ENCODE results near the gene LHX4.

LHX4 gene

DNA sequence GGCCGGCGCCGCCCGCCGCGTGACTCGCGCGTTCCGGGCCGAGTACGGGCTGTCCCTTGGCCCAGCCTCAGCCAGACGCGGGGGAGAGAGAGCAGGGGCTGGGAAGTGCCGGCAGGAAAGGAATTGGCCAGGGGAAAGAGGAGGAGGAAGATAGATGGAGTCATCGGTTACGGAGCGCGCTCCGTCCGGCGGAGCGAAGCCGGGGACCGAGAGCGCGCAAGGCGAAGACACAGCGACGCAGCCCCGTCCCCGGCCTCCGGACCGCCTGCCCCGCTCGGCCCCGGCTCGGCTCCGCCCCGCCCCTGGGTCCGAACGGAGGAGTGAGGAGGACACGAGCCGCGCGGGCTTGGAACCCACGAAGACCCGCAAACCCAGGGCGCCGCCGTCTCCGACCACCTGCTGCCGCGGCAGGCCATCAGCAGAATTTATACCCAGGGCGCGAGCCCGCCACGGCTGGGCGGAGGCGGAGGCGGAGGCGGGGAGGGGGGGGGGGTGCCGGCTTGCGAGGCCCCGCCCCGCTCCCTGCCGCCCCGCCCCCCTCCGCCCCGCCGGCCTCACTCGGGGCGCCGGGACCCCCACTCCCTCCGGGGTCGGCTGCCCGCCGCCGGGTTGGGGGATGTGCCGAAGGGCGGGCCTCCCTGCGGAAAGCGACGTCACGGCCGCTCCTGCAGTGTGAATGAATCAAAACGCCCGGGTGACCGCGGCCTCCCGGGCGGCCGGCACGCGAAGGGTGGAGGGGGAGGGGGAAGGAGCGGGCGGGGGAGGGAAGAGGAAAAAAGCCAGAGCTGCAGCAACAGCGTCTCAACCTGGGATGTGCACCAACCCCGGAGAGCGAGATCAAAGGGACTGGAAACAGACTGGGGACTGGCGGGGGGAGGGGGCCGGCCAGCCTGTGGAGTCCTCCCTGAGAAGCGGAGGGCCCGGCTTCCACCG lies at the start of gene LHX4:
TSS of gene LHX4 (plus strand) at position 782 of the 933 bp plus-strand sequence. CDS start 266 bp downstream, outside the sequence.
- Mint-ChIP-seq H3K27ac (no peak within 1 kb of the TSS), H3K4me3 (peak within 1 kb of the TSS; percentile 64), H3K4me1 (peaks cover 28% of the 10 kb centered on the region), H3K27me3 (peaks cover 79% of the 10 kb centered on the region), H3K9me3 (no peaks in the 10 kb centered on the region), H3K36me3 (ENCODE audit: low read depth) (no peaks in the 10 kb centered on the region)
- ATAC-seq (peak; percentile 30), DNase-seq (peak; percentile 37)

- ATAC-seq (no peak), DNase-seq (peak; percentile 34)
- Mint-ChIP-seq H3K4me1 (no peaks in the 10 kb centered on the region), H3K9me3 (no peaks in the 10 kb centered on the region), H3K4me3 (no peak overlapping the region), H3K36me3 (ENCODE audit: low read depth) (peaks cover 5% of the 10 kb centered on the region), H3K27ac (no peak overlapping the region), H3K27me3 (no peaks in the 10 kb centered on the region)
Observed at GRCh38 chr1:180181048-180181447, 49.0 kb upstream of the LHX4 start.

- H3K4me1 Mint-ChIP-seq = no peaks in the 10 kb centered on the region
- no peak overlapping the region for H3K27ac Mint-ChIP-seq
- no peaks in the 10 kb centered on the region for H3K27me3 Mint-ChIP-seq
- no peak for DNase-seq
- peaks cover 5% of the 10 kb centered on the region for H3K36me3 Mint-ChIP-seq (ENCODE audit: low read depth)
- ATAC-seq = no peak
- H3K4me3 Mint-ChIP-seq = no peak overlapping the region
- H3K9me3 Mint-ChIP-seq = no peaks in the 10 kb centered on the region
Observed at GRCh38 chr1:180181996-180182642, 47.9 kb upstream of the LHX4 start.

DNA sequence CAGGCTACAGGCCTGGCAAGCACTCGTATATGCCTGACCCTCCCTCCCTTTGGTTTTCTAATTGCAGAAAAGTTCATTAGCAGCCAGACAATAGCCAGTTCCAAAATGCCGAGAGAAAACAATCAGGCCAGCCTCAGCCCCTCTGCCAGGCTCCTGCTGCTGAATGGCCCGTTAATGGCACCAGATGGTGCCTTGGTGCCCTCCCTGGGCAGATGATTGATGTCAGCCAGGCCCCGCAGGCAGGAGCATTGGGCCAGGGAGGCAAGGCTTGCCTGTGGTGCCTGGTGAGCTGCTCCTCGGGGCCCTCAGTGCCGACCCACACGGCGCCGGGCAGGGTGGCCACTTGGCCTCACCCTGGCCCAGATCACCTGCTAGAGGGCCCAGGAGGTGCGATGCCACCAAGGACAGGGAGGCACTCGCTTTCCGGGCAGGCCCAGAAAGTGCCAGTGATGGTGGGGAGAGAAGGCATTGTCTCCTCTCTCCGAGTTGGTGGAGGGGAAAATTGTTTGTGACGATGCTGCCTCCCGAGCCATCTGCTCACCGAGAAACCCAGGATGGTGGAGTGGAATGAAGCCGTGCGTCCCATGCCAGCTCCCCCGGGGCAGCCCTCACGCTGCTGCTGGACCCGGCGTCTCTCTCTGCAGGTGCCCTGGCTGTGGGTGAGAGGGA lies 47.3 kb upstream of the LHX4 start:
- ATAC-seq = no peak
- Mint-ChIP-seq H3K27me3 (no peaks in the 10 kb centered on the region), H3K4me1 (no peaks in the 10 kb centered on the region), H3K9me3 (no peaks in the 10 kb centered on the region), H3K36me3 (ENCODE audit: low read depth) (peaks cover 5% of the 10 kb centered on the region), H3K4me3 (no peak overlapping the region), H3K27ac (no peak overlapping the region)
- DNase-seq = no peak

- Mint-ChIP-seq H3K4me3 (no peak overlapping the region), H3K27ac (no peak overlapping the region), H3K27me3 (no peaks in the 10 kb centered on the region), H3K36me3 (ENCODE audit: low read depth) (peaks cover 5% of the 10 kb centered on the region), H3K9me3 (no peaks in the 10 kb centered on the region), H3K4me1 (no peaks in the 10 kb centered on the region)
- DNase-seq (no peak), ATAC-seq (no peak)
Observed at GRCh38 chr1:180183426-180183825, 46.6 kb upstream of the LHX4 start.

GRCh38 chr1:180184041-180184440 lies 46.0 kb upstream of the LHX4 start:
- Mint-ChIP-seq H3K27me3 (no peaks in the 10 kb centered on the region), H3K36me3 (ENCODE audit: low read depth) (peaks cover 5% of the 10 kb centered on the region), H3K4me1 (no peaks in the 10 kb centered on the region), H3K9me3 (no peaks in the 10 kb centered on the region), H3K4me3 (no peak overlapping the region), H3K27ac (no peak overlapping the region)
- ATAC-seq (no peak), DNase-seq (no peak)

GRCh38 chr1:180185281-180185680 lies 44.8 kb upstream of the LHX4 start:
- no peaks in the 10 kb centered on the region for H3K4me1 Mint-ChIP-seq
- peaks cover 9% of the 10 kb centered on the region for H3K36me3 Mint-ChIP-seq (ENCODE audit: low read depth)
- DNase-seq (no peak), ATAC-seq (no peak)
- H3K4me3 Mint-ChIP-seq = no peak overlapping the region
- H3K9me3 Mint-ChIP-seq = no peaks in the 10 kb centered on the region
- H3K27ac Mint-ChIP-seq = no peak overlapping the region
- H3K27me3 Mint-ChIP-seq = no peaks in the 10 kb centered on the region

DNA sequence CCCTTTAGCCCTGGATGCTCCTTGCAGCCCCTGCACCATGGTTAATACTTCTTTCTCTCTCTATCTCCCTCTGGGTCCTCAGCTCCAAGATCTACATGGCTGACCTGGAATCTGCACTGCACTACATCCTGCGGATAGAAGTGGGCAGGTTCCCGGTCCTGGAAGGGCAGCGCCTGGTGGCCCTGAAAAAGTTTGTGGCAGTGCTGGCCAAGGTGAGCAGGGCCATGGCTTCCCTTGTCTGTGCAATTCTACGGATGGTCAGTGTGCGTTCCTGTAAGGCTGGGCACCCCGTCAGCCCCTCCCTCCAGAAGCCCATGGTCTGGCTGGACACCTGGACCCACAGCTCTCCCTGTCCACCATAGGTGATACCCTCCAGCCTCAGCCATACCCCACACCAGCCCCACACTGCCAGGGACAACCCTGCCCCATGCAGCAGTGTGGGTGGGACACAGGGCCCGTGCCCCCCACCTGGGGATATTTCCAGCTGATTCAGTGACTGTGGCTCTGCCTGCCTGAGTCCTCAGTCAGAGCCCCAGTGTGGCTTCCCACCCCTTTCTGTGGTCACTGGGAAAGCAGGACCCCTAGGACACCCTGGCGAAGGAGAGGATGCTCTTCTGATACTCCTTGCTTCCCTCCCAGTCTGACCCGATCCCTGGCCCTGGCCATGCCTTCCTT lies 44.0 kb upstream of the LHX4 start:
- Mint-ChIP-seq H3K27me3 (no peaks in the 10 kb centered on the region), H3K36me3 (ENCODE audit: low read depth) (peaks cover 9% of the 10 kb centered on the region), H3K4me1 (peaks cover under 1% of the 10 kb centered on the region), H3K27ac (no peak overlapping the region), H3K9me3 (no peaks in the 10 kb centered on the region), H3K4me3 (no peak overlapping the region)
- DNase-seq = no peak
- no peak for ATAC-seq

GRCh38 chr1:180186831-180187230 lies 43.2 kb upstream of the LHX4 start:
- Mint-ChIP-seq H3K9me3 (no peaks in the 10 kb centered on the region), H3K36me3 (ENCODE audit: low read depth) (peaks cover 9% of the 10 kb centered on the region), H3K27ac (no peak overlapping the region), H3K4me1 (peaks cover 8% of the 10 kb centered on the region), H3K27me3 (no peaks in the 10 kb centered on the region), H3K4me3 (no peak overlapping the region)
- ATAC-seq (no peak), DNase-seq (no peak)

DNA sequence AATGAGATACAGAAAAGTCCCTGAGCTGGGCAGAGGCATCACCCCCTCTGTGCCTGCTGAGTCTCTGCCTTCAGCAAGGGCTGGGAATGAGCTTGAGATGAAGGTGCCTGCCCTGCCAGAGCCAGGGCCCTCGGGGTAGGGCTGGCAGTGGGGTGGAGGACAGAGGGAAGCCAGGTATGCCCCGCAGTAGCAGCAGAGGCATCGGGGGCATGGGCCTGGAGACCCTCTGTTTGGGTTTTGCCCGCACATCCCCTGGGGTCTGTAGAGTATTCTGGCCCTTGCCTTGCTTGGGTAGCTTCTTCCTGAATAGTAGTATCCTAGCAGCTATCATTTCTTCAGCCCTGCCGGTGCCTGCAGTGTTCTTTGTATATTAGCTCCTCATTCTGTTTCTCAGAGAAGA lies 42.4 kb upstream of the LHX4 start:
- ATAC-seq = no peak
- Mint-ChIP-seq H3K4me1 (peaks cover 13% of the 10 kb centered on the region), H3K9me3 (no peaks in the 10 kb centered on the region), H3K4me3 (no peak overlapping the region), H3K27ac (no peak overlapping the region), H3K36me3 (ENCODE audit: low read depth) (peaks cover 14% of the 10 kb centered on the region), H3K27me3 (no peaks in the 10 kb centered on the region)
- DNase-seq = no peak

DNA sequence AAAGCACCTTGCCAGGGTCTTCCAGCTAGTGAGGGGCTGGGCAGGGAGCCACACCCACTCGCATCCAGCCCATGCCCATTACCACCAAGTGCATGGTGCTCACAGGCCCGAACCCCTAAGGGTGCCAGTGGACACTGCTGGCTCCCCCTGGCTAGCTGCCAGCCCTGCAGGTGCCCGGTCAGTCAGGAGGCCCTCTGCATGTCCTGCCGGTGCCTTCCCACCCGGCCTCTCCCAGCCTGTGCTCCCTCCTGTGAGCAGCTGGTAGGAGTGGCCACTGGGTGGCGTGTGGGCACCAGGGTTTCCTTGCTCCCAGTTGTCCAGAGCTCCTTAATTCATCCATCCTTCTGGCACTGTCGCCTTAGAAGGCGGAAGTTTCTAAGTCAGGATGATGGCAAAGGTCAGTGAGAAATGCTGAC lies 42.0 kb upstream of the LHX4 start:
- peaks cover 14% of the 10 kb centered on the region for H3K36me3 Mint-ChIP-seq (ENCODE audit: low read depth)
- no peak overlapping the region for H3K27ac Mint-ChIP-seq
- peaks cover 13% of the 10 kb centered on the region for H3K4me1 Mint-ChIP-seq
- no peaks in the 10 kb centered on the region for H3K27me3 Mint-ChIP-seq
- DNase-seq (peak; percentile 11), ATAC-seq (no peak)
- H3K4me3 Mint-ChIP-seq = no peak overlapping the region
- no peaks in the 10 kb centered on the region for H3K9me3 Mint-ChIP-seq

- H3K4me1 Mint-ChIP-seq = peaks cover 13% of the 10 kb centered on the region
- no peak for ATAC-seq
- H3K36me3 Mint-ChIP-seq (ENCODE audit: low read depth) = peaks cover 14% of the 10 kb centered on the region
- no peaks in the 10 kb centered on the region for H3K9me3 Mint-ChIP-seq
- H3K27me3 Mint-ChIP-seq = no peaks in the 10 kb centered on the region
- H3K27ac Mint-ChIP-seq = no peak overlapping the region
- DNase-seq = no peak
- no peak overlapping the region for H3K4me3 Mint-ChIP-seq
Observed at GRCh38 chr1:180188684-180189175, 41.3 kb upstream of the LHX4 start.

- H3K4me3 Mint-ChIP-seq = no peak overlapping the region
- DNase-seq (no peak), ATAC-seq (no peak)
- no peaks in the 10 kb centered on the region for H3K9me3 Mint-ChIP-seq
- H3K27me3 Mint-ChIP-seq = no peaks in the 10 kb centered on the region
- H3K27ac Mint-ChIP-seq = no peak overlapping the region
- H3K4me1 Mint-ChIP-seq = peaks cover 13% of the 10 kb centered on the region
- H3K36me3 Mint-ChIP-seq (ENCODE audit: low read depth) = peaks cover 9% of the 10 kb centered on the region
Observed at GRCh38 chr1:180190091-180190490, 40.0 kb upstream of the LHX4 start.

- no peaks in the 10 kb centered on the region for H3K27me3 Mint-ChIP-seq
- no peak overlapping the region for H3K27ac Mint-ChIP-seq
- H3K9me3 Mint-ChIP-seq = no peaks in the 10 kb centered on the region
- peaks cover 13% of the 10 kb centered on the region for H3K4me1 Mint-ChIP-seq
- peaks cover 10% of the 10 kb centered on the region for H3K36me3 Mint-ChIP-seq (ENCODE audit: low read depth)
- no peak for DNase-seq
- H3K4me3 Mint-ChIP-seq = no peak overlapping the region
- ATAC-seq = no peak
Observed at GRCh38 chr1:180192172-180192571, 37.9 kb upstream of the LHX4 start.
